H1 (cell line): ENCODE measurements around the gene BEST2. TPM values are rescaled to one million over a fixed set of nuclear protein-coding genes. Genes with fewer than 3 reads are reported as not detected.
A peak's percentile ranks its signal among the peaks of the same experiment; 100 is the strongest.

Experiments
- CTCF ChIA-PET: fragments of 300-600 bp; sonication (Branson Sonifier 250); formaldehyde crosslinking; loops from one replicate; lab custom pipeline; 2021; ENCODE audit not compliant: partially characterized antibody; lab: Charles Lee
- POLR2A ChIA-PET: fragments of 300-600 bp; sonication (Branson Sonifier 250); formaldehyde crosslinking; loops from one replicate; lab custom pipeline; 2021; ENCODE audit warnings: inconsistent platforms; ENCODE audit not compliant: partially characterized antibody; lab: Charles Lee
- DNase-seq, 2 experiments: peaks; one replicate each; pipeline versions ENCODE4 v3.0.0 to v3.0.0-alpha.2; 2010 to 2022; ENCODE audit warnings: low spot score in 2 of 2, low read depth in 1 of 2, mixed read lengths in 1 of 2
- FAIRE-seq: peaks from 2 replicates; lab custom pipeline; 2011; peaks lifted over from hg19 to GRCh38; lab: Jason Lieb, UNC
- H2AFZ ChIP-seq: 2 replicates; pipeline ENCODE4 v1.8.1; 2012; ENCODE audit warnings: low read length, inconsistent platforms
- H2AK5ac ChIP-seq: 2 replicates; pipeline ENCODE4 v1.6.1; 2013; ENCODE audit warnings: low read depth, low read length
- H2BK120ac ChIP-seq: replicated peaks from 2 replicates; pipeline ENCODE3; 2013; ENCODE audit warnings: low read depth, low read length, inconsistent platforms
- H2BK12ac ChIP-seq: 2 replicates; pipeline ENCODE4 v1.6.1; 2013; ENCODE audit warnings: low read depth, low read length
- H2BK15ac ChIP-seq: 2 replicates; pipeline ENCODE4 v1.6.1; 2013; ENCODE audit warnings: low read length
- H2BK20ac ChIP-seq: 2 replicates; pipeline ENCODE4 v1.6.1; 2013; ENCODE audit warnings: low read length
- H2BK5ac ChIP-seq: 2 replicates; pipeline ENCODE4 v1.6.1; 2013; ENCODE audit warnings: low read depth, low read length
- H3K14ac ChIP-seq: 2 replicates; pipeline ENCODE4 v1.6.1; 2013; ENCODE audit warnings: inconsistent platforms; ENCODE audit not compliant: insufficient read length
- H3K18ac ChIP-seq: 2 replicates; pipeline ENCODE4 v1.6.1; 2013; ENCODE audit warnings: low read length; ENCODE audit errors: extremely low read depth
- H3K23ac ChIP-seq: 2 replicates; pipeline ENCODE4 v1.6.1; 2013; ENCODE audit warnings: inconsistent platforms; ENCODE audit not compliant: insufficient read length
- H3K23me2 ChIP-seq: 2 replicates; pipeline ENCODE4 v1.6.1; 2013; ENCODE audit warnings: low read depth, low read length
- H3K27ac ChIP-seq: 2 replicates; pipeline ENCODE4 v1.6.1; 2011; ENCODE audit warnings: low read depth, low read length, inconsistent platforms
- H3K27me3 ChIP-seq, 4 experiments: replicated peaks in 1 of 4; 1 replicate in 1 of 4; 2 replicates in 3 of 4; pipeline versions ENCODE4 v1.6.1 to v1.8.1; 2011 to 2013; ENCODE audit warnings: low read length in 3 of 4, mild to moderate bottlenecking in 3 of 4, inconsistent platforms in 2 of 4, mixed read lengths in 2 of 4, moderate library complexity in 1 of 4; ENCODE audit not compliant: control insufficient read depth in 3 of 4, insufficient read depth in 3 of 4; ENCODE audit errors: extremely low read depth in 1 of 4
- H3K36me3 ChIP-seq, 4 experiments: 2 replicates each; pipeline versions ENCODE4 v1.6.1 to v1.8.1; 2011 to 2013; ENCODE audit warnings: mild to moderate bottlenecking in 4 of 4, low read length in 3 of 4, moderate library complexity in 2 of 4, control low read depth in 1 of 4, inconsistent platforms in 1 of 4; ENCODE audit not compliant: insufficient read depth in 4 of 4, control insufficient read depth in 2 of 4
- H3K4ac ChIP-seq: replicated peaks from 2 replicates; pipeline ENCODE3; 2013; ENCODE audit warnings: low read length, low read depth, mixed read lengths, inconsistent platforms; ENCODE audit not compliant: insufficient read length
- H3K4me1 ChIP-seq, 4 experiments: replicated peaks in 1 of 4; 1 replicate in 1 of 4; 2 replicates in 3 of 4; pipeline versions ENCODE4 v1.6.1 to v1.8.1; 2011 to 2013; ENCODE audit warnings: low read length in 3 of 4, inconsistent platforms in 2 of 4, mixed read lengths in 1 of 4; ENCODE audit not compliant: insufficient read depth in 4 of 4, control insufficient read depth in 3 of 4
- H3K4me2 ChIP-seq, 2 experiments: 2 replicates each; pipeline versions ENCODE4 v1.6.1 to v1.8.1; 2011 to 2013; ENCODE audit warnings: low read depth in 2 of 2, low read length in 2 of 2, control low read depth in 1 of 2, inconsistent platforms in 1 of 2, mild to moderate bottlenecking in 1 of 2; ENCODE audit not compliant: insufficient read depth in 1 of 2
- H3K4me3 ChIP-seq, 4 experiments: fragments of 200-600, 300-600 bp in 1 of 4; sonication (generic), shearing (Covaris generic), sonication (Bioruptor Twin) in 1 of 4; 2 replicates each; pipeline versions ENCODE4 v1.5.1 to v1.8.1; 2011 to 2016; ENCODE audit warnings: low read length in 4 of 4, low read depth in 3 of 4, control low read depth in 2 of 4, inconsistent platforms in 2 of 4, mild to moderate bottlenecking in 2 of 4, mixed read lengths in 1 of 4, moderate library complexity in 1 of 4; ENCODE audit not compliant: insufficient read depth in 2 of 4; ENCODE audit errors: extremely low read depth in 1 of 4
- H3K56ac ChIP-seq: replicated peaks from 2 replicates; pipeline ENCODE3; 2013; ENCODE audit warnings: low read depth, mild to moderate bottlenecking, mixed read lengths, low read length, inconsistent platforms; ENCODE audit not compliant: insufficient read length
- H3K79me1 ChIP-seq: 2 replicates; pipeline ENCODE4 v1.6.1; 2013; ENCODE audit warnings: low read depth, low read length, control low read depth
- H3K79me2 ChIP-seq, 2 experiments: 2 replicates each; pipeline versions ENCODE4 v1.6.1 to v1.8.1; 2012 to 2013; ENCODE audit warnings: low read length in 2 of 2, mild to moderate bottlenecking in 2 of 2, inconsistent platforms in 1 of 2; ENCODE audit not compliant: insufficient read depth in 2 of 2, control insufficient read depth in 1 of 2
- H3K9ac ChIP-seq, 4 experiments: replicated peaks in 1 of 4; 1 replicate in 1 of 4; 2 replicates in 3 of 4; pipeline versions ENCODE4 v1.6.1 to v1.8.1; 2011 to 2013; ENCODE audit warnings: low read depth in 3 of 4, low read length in 3 of 4, control low read depth in 2 of 4, mild to moderate bottlenecking in 2 of 4, moderate library complexity in 2 of 4, inconsistent platforms in 1 of 4; ENCODE audit errors: extremely low read depth in 1 of 4
- H3K9me3 ChIP-seq, 2 experiments: 2 replicates each; pipeline versions ENCODE4 v1.6.1 to v1.8.1; 2012 to 2013; ENCODE audit warnings: mild to moderate bottlenecking in 2 of 2, moderate library complexity in 2 of 2, control low read depth in 1 of 2, inconsistent platforms in 1 of 2, low read depth in 1 of 2, low read length in 1 of 2, mixed read lengths in 1 of 2; ENCODE audit not compliant: insufficient read depth in 2 of 2
- H4K20me1 ChIP-seq, 2 experiments: replicated peaks in 1 of 2; 2 replicates each; pipeline versions ENCODE3 to v1.8.1; 2011 to 2013; ENCODE audit warnings: inconsistent platforms in 2 of 2, low read length in 2 of 2, mild to moderate bottlenecking in 1 of 2; ENCODE audit not compliant: insufficient read depth in 2 of 2, control insufficient read depth in 1 of 2
- H4K5ac ChIP-seq: 2 replicates; pipeline ENCODE4 v1.6.1; 2013; ENCODE audit warnings: low read length, low read depth, mixed read lengths, inconsistent platforms; ENCODE audit not compliant: insufficient read length
- H4K8ac ChIP-seq: 2 replicates; pipeline ENCODE4 v1.8.0; 2013; ENCODE audit warnings: mild to moderate bottlenecking, moderate library complexity, low read length, inconsistent platforms; ENCODE audit not compliant: insufficient read depth; ENCODE audit errors: extremely low read depth
- H4K91ac ChIP-seq: replicated peaks from 2 replicates; pipeline ENCODE3; 2013; ENCODE audit warnings: low read length, mixed read lengths, inconsistent platforms; ENCODE audit not compliant: insufficient read length
- HDAC2 ChIP-seq, 2 experiments: fragments of 300-600 bp in 1 of 2; sonication (generic) in 1 of 2; IDR thresholded peaks; 2 replicates each; pipeline ENCODE4 v1.6.1; 2011 to 2012; ENCODE audit warnings: low read depth in 2 of 2, low read length in 2 of 2, mild to moderate bottlenecking in 2 of 2, moderate library complexity in 2 of 2, borderline replicate concordance in 1 of 2, inconsistent platforms in 1 of 2
- POLR2AphosphoS5 ChIP-seq: IDR thresholded peaks from 2 replicates; pipeline ENCODE4 v1.6.1; 2011; ENCODE audit warnings: low read depth, low read length
- WGBS, 2 experiments: shearing (Covaris generic) in 1 of 2; methylation state at CpG; one replicate each; pipeline versions ENCODE4 v1.1.6 to v1.1.7; 2013 to 2015; ENCODE audit warnings: low lambda C conversion rate in 2 of 2, mixed read lengths in 2 of 2, inconsistent platforms in 1 of 2, low coverage in 1 of 2, missing lambda C conversion rate in 1 of 2; ENCODE audit not compliant: insufficient replicate concordance in 2 of 2, insufficient coverage in 1 of 2, insufficient read length in 1 of 2; ENCODE audit errors: extremely low coverage in 1 of 2, missing lambda C conversion rate in 1 of 2; 5-methylcytosine and 5-hydroxymethylcytosine counted together
- polyA plus RNA-seq, 7 experiments: library from polyadenylated mRNA; depleted of rRNA in 3 of 7; stranded (reverse) in 5 of 7; unstranded in 2 of 7; fragments of >200 nt in 5 of 7; fragments of 200-250 nt in 2 of 7; gene quantifications; 1 replicate in 5 of 7; 2 replicates in 1 of 7; 4 replicates in 1 of 7; pipeline versions ENCODE4 v1.2.1 to v1.2.3, GENCODE V29; 2011 to 2013; ENCODE audit warnings: missing spikeins in 2 of 7, mixed read lengths in 2 of 7
- total RNA-seq: library from RNA; stranded (reverse); fragmentation: NEBNext Ultra II Directional; extraction: Animal tissue kit (Norgen Biotek cat#: 25700); gene quantifications from 2 replicates; pipeline ENCODE4 v1.2.1, GENCODE V29; 2021

Gene BEST2
- total and polyA plus RNA-seq, 2 of the 8 experiments (the other 6 are each of a cell fraction or from before 2014, with no cell fraction given): 4.6 to 7.3 TPM

GRCh38 chr19:12783291-12783848, 31.8 kb downstream of the BEST2 start:
- POLR2A ChIA-PET: interaction anchor here (0.6 to 16.6 kb wide), 6 partner anchors 14 to 1188 kb away, joined by 3 to 317 read pairs (median 4); partner anchors contain the start of genes JUNB, PRDX2 and THSD8
- no peak overlapping the region for H2BK15ac ChIP-seq
- peaks cover 21% of the 10 kb centered on the region; the same call in 1 of the 2 replicates for H3K23me2 ChIP-seq
- CTCF ChIA-PET: interaction anchor here (0.7 to 9.3 kb wide), 3 partner anchors 12 to 52 kb away, joined by 3 to 277 read pairs (median 4); partner anchors contain the start of gene JUNB
- peak overlapping the region; percentile 71; the same call in 1 of the 2 replicates for H2BK5ac ChIP-seq
- H2BK20ac ChIP-seq: peak overlapping the region; percentile 66
- no peaks in the 10 kb centered on the region for H3K36me3 ChIP-seq
- peak overlapping the region; percentile 75 for H2BK120ac ChIP-seq
- H4K5ac ChIP-seq: peak overlapping the region; percentile 67
- TF ChIP-seq POLR2AphosphoS5: no peak
- 0 out of 4 replicates have a peak, but pooled peaks of 1 of the 2 experiments have one; percentile 15 for TF ChIP-seq HDAC2 (IDR thresholded peaks at IDR 0.05; ENCODE audit: borderline replicate concordance in 1 of 2, low read depth in 2 of 2, low read length in 2 of 2)
- 21% methylated on average over 13 of the region's 16 CpGs; no CpG with 5 or more reads in 1 of the 2 experiments for WGBS, 2 experiments
- peak overlapping the region in 3 of 4 experiments; percentile 52 to 77 (median 55); a peak in 5 of 8 replicates for H3K4me3 ChIP-seq
- H4K20me1 ChIP-seq: peaks cover 0 to 1% of the 10 kb centered on the region in 2 experiments
- no peaks in the 10 kb centered on the region for H3K79me2 ChIP-seq
- H3K4me2 ChIP-seq: peak overlapping the region; percentile 51 to 98
- H3K9me3 ChIP-seq: no peaks in the 10 kb centered on the region
- peak overlapping the region; percentile 91 for H3K4ac ChIP-seq
- peaks cover 14 to 32% (median 20%) of the 10 kb centered on the region in 4 experiments for H3K4me1 ChIP-seq
- H2AFZ ChIP-seq: no peak overlapping the region
- peak overlapping the region; percentile 89 for H4K91ac ChIP-seq
- H3K79me1 ChIP-seq: no peaks in the 10 kb centered on the region; the same call in 1 of the 2 replicates
- peak overlapping the region; percentile 46 for H3K56ac ChIP-seq
- H3K23ac ChIP-seq: no peak overlapping the region
- FAIRE-seq: no peak
- H3K27me3 ChIP-seq: no peaks in the 10 kb centered on the region
- no peak overlapping the region for H3K14ac ChIP-seq
- peak overlapping the region; percentile 80 for H4K8ac ChIP-seq
- peak overlapping the region; percentile 72; the same call in 1 of the 2 replicates for H2AK5ac ChIP-seq
- H3K27ac ChIP-seq: no peak overlapping the region
- peak overlapping the region; percentile 78 for H3K18ac ChIP-seq
- no peak overlapping the region for H3K9ac ChIP-seq
- peak overlapping the region; percentile 60; the same call in 1 of the 2 replicates for H2BK12ac ChIP-seq
- no peak for DNase-seq
